Neuron (in vitro differentiated cells): ENCODE measurements around the gene RPS27L.

Source experiments
- H2AFZ ChIP-seq: one replicate; pipeline ENCODE4 v1.6.1; 2013; ENCODE audit warnings: low read depth, mild to moderate bottlenecking, inconsistent platforms, low read length, moderate library complexity
- H3K27me3 ChIP-seq: one replicate; pipeline ENCODE4 v1.6.1; 2013; ENCODE audit warnings: low read length; ENCODE audit not compliant: insufficient read depth
- H3K36me3 ChIP-seq: one replicate; pipeline ENCODE4 v1.6.1; 2013; ENCODE audit warnings: low read length; ENCODE audit not compliant: insufficient read depth
- H3K4me1 ChIP-seq: one replicate; pipeline ENCODE4 v1.6.1; 2013; ENCODE audit warnings: low read length; ENCODE audit not compliant: insufficient read depth
- H3K4me3 ChIP-seq: 2 replicates; pipeline ENCODE4 v1.5.1; 2013; ENCODE audit warnings: mild to moderate bottlenecking, low read length, moderate library complexity
- H3K9me3 ChIP-seq: one replicate; pipeline ENCODE4 v1.6.1; 2013; ENCODE audit warnings: low read length

The RPS27L gene

DNA sequence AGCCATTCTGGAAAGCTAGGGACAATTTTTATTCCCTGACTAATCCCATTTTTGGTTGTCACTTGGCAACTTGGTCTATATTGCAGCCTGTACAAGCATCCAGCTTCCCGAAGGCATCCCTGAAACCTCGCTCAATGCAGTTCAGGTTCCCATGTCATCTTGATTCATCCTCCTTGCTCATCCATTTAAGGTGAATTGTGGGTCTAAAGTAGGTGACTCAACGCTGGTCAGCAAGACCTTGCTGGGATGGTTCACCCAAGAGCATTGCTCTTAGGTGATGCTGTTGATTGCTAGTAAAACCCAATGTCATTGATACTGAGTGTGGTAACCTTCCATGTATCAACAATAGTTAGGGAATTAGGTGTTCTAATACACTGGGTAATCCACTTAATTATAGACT is 19.0 kb upstream of the RPS27L start:
- peaks cover 7% of the 10 kb centered on the region for H3K4me1 ChIP-seq
- H3K36me3 ChIP-seq, result no peaks in the 10 kb centered on the region
- no peaks in the 10 kb centered on the region for H3K27me3 ChIP-seq
- no peaks in the 10 kb centered on the region for H3K9me3 ChIP-seq
- H2AFZ ChIP-seq, result no peak overlapping the region
- H3K4me3 ChIP-seq, result no peak overlapping the region

- Histone ChIP-seq H3K4me1 (peaks cover 7% of the 10 kb centered on the region), H3K9me3 (no peaks in the 10 kb centered on the region), H2AFZ (no peak overlapping the region), H3K36me3 (no peaks in the 10 kb centered on the region), H3K4me3 (no peak overlapping the region), H3K27me3 (no peaks in the 10 kb centered on the region)
Measured at GRCh38 chr15:63172851-63173451, 15.7 kb upstream of the RPS27L start.

DNA sequence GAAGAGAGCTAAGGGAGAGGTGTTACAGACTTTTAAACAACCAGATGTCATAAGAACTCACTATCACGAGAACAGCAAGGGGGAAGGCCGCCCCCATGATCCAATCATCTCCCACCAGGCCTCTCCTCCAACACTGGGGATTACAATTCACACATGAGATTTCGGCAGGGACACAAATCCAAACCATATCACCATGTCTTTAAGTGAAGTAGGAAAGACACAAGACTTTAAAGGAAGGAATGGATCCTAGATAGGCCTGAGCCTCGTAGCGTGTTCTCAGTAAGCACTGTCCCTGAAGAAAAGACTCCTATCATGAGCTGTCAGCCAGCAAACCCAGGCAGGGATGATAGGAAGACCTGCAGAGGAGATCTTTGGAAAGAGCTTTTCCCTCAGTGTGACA is 15.1 kb upstream of the RPS27L start:
- no peaks in the 10 kb centered on the region for H3K9me3 ChIP-seq
- no peaks in the 10 kb centered on the region for H3K36me3 ChIP-seq
- H2AFZ ChIP-seq, result no peak overlapping the region
- no peak overlapping the region for H3K4me3 ChIP-seq
- H3K27me3 ChIP-seq, result no peaks in the 10 kb centered on the region
- H3K4me1 ChIP-seq, result peaks cover 7% of the 10 kb centered on the region

DNA sequence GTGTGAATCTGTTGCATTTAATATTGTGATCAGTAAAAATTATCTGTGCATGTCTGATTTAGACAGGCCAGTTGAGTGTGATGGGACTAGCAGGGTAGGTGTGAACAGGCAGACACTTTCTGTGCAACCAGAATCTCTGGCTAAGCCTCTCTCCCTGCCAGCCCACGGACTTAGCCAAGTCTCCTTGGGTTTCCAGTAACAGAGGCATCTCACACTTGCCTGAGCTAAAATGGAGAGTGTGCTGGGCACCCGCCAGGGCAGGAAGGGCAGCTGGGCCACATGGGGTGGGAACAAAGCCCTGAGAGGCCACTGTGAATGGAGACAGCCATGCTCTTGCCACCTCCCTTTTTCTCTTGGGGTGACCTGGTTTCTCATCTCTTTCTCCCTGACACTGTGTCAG is 12.5 kb upstream of the RPS27L start:
- Histone ChIP-seq H3K4me1 (peaks cover 7% of the 10 kb centered on the region), H3K27me3 (no peaks in the 10 kb centered on the region), H3K36me3 (no peaks in the 10 kb centered on the region), H3K9me3 (no peaks in the 10 kb centered on the region), H2AFZ (no peak overlapping the region), H3K4me3 (no peak overlapping the region)

- H3K9me3 ChIP-seq, result no peaks in the 10 kb centered on the region
- no peaks in the 10 kb centered on the region for H3K4me1 ChIP-seq
- H3K4me3 ChIP-seq, result no peak overlapping the region
- H3K36me3 ChIP-seq, result no peaks in the 10 kb centered on the region
- no peaks in the 10 kb centered on the region for H3K27me3 ChIP-seq
- H2AFZ ChIP-seq, result no peak overlapping the region
Measured at GRCh38 chr15:63166219-63166618, 8.9 kb upstream of the RPS27L start.

DNA sequence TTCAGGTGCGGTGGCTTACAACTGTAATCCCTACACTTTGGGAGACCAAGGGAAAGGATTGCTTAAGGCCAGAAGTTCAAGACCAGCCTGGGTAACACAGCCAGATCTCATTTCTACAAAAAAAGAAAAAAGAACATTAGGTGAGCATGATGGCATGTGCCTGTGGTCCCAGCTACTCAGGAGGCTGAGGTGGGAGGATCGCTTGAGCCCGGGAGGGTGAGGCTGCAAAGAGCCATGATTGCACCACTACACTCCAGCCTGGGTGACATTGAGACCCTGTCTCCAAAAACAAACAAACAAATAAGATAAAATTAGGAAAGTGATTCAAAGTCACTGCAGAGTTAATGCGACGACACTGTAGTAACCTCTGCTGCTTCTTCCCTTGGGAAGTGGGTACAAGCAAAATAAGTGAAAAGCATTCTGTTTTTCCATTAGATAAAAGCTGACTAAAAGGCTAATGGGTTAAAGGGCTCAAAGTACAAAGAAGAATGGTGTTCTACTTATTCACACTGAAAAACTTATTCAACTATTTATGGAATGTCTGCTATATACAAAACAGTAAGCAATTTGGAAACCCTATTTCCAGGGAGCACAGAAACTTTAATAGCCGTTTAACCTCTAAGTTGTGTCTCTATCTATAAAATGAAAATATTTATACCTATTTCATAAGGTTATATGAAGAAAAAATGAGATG is 8.0 kb upstream of the RPS27L start:
- H2AFZ ChIP-seq, result no peak overlapping the region
- H3K9me3 ChIP-seq, result no peaks in the 10 kb centered on the region
- no peaks in the 10 kb centered on the region for H3K27me3 ChIP-seq
- H3K4me1 ChIP-seq, result no peaks in the 10 kb centered on the region
- no peak overlapping the region for H3K4me3 ChIP-seq
- no peaks in the 10 kb centered on the region for H3K36me3 ChIP-seq

- H3K36me3 ChIP-seq, result no peaks in the 10 kb centered on the region
- no peaks in the 10 kb centered on the region for H3K4me1 ChIP-seq
- H3K4me3 ChIP-seq, result no peak overlapping the region
- H2AFZ ChIP-seq, result no peak overlapping the region
- H3K9me3 ChIP-seq, result no peaks in the 10 kb centered on the region
- no peaks in the 10 kb centered on the region for H3K27me3 ChIP-seq
Measured at GRCh38 chr15:63163217-63163616, 5.9 kb upstream of the RPS27L start.

DNA sequence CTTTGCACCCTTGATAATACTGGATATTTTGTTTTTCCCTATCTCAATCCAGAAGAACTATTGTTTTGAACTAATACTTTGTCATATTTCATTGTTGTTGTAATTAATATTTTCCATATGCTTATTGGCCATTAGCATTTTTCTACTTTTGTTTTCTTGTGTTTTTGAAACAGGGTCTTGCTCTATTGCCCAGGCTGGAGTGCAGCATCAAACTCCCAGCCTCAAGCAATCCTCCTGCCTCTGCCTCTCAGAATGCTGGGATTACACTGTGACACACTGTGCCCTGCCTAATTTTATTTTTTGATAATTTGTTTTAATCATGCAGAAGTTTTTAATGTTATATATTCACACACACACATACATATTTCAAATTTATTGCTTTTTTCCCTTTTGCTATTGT is 3.4 kb upstream of the RPS27L start:
- H3K9me3 ChIP-seq, result no peaks in the 10 kb centered on the region
- H3K36me3 ChIP-seq, result peaks cover under 1% of the 10 kb centered on the region
- no peaks in the 10 kb centered on the region for H3K27me3 ChIP-seq
- H3K4me3 ChIP-seq, result no peak overlapping the region
- peaks cover under 1% of the 10 kb centered on the region for H3K4me1 ChIP-seq
- H2AFZ ChIP-seq, result no peak overlapping the region

- Histone ChIP-seq H3K27me3 (no peaks in the 10 kb centered on the region), H3K9me3 (no peaks in the 10 kb centered on the region), H3K4me3 (peak overlapping the region; percentile 61), H3K4me1 (peaks cover 9% of the 10 kb centered on the region), H2AFZ (peak overlapping the region; percentile 53), H3K36me3 (peaks cover 23% of the 10 kb centered on the region)
Measured at GRCh38 chr15:63157891-63158431, 684 bp upstream of the RPS27L start.

- Histone ChIP-seq H3K27me3 (no peaks in the 10 kb centered on the region), H2AFZ (no peak overlapping the region), H3K36me3 (peaks cover 33% of the 10 kb centered on the region), H3K4me1 (peaks cover 9% of the 10 kb centered on the region), H3K4me3 (peak overlapping the region; percentile 61), H3K9me3 (peaks cover 3% of the 10 kb centered on the region)
Measured at GRCh38 chr15:63156755-63157117, 541 bp downstream of the RPS27L start.

DNA sequence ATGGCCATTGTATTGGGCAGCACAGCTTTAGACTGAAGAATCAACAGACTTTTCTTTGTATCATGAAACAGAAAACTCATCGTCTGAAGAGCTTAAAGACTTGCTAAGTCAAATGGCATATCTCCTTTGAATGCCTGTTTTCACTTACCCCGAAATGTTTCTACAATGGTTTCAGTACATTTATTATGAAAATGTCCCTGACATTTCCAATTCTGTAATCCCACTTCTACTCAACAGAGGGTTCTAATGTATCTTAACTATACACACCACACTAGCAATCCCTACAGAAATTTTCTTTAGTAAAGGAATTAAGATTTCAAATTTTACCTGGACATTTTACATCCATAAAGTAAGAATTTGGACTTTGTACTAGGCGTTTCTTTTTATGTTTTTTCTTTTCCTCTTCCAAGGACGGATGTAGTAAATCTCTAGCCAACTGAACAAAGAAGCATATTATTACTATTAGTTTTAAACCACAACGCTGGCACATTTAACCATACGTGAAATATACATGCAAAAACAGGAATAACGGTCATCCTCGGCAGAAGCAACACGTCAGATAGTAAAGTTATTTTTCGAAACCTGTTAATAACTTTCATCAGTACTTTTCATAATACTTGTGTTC is 1.1 kb downstream of the RPS27L start:
- H3K4me3 ChIP-seq, result peak overlapping the region; percentile 61
- H3K9me3 ChIP-seq, result peaks cover 4% of the 10 kb centered on the region
- H3K4me1 ChIP-seq, result peaks cover 9% of the 10 kb centered on the region
- no peaks in the 10 kb centered on the region for H3K27me3 ChIP-seq
- H2AFZ ChIP-seq, result no peak overlapping the region
- H3K36me3 ChIP-seq, result peaks cover 38% of the 10 kb centered on the region

GRCh38 chr15:63155486-63155885 is 1.8 kb downstream of the RPS27L start:
- Histone ChIP-seq H2AFZ (no peak overlapping the region), H3K9me3 (peaks cover 5% of the 10 kb centered on the region), H3K4me3 (peak overlapping the region; percentile 61), H3K4me1 (peaks cover 9% of the 10 kb centered on the region), H3K27me3 (no peaks in the 10 kb centered on the region), H3K36me3 (peaks cover 41% of the 10 kb centered on the region)

- no peak overlapping the region for H2AFZ ChIP-seq
- H3K4me1 ChIP-seq, result peaks cover 9% of the 10 kb centered on the region
- H3K9me3 ChIP-seq, result peaks cover 8% of the 10 kb centered on the region
- no peak overlapping the region for H3K4me3 ChIP-seq
- H3K27me3 ChIP-seq, result no peaks in the 10 kb centered on the region
- peaks cover 71% of the 10 kb centered on the region for H3K36me3 ChIP-seq
Measured at GRCh38 chr15:63151665-63152064, 5.6 kb downstream of the RPS27L start.
